ENCODE data around the gene GRID2. TPM values are rescaled to one million over a fixed set of nuclear protein-coding genes. Genes with fewer than 3 reads are reported as not detected.

The GRID2 gene
- polyA plus RNA-seq, 1 of the 3 experiments (the other 2 are of a cell fraction) = not detected

- H3K4me3 ChIP-seq (ENCODE audit: low read depth in 2 of 2, low read length in 1 of 2) = no peak overlapping the region
- no peaks in the 10 kb centered on the region for H3K9me2 ChIP-seq
- ChIA-PET CTCF (interaction anchor here (0.8 to 2.1 kb wide), 3 partner anchors 10 to 33 kb away, joined by 3 to 6 read pairs (median 3); no protein-coding TSS in a partner anchor), POLR2A (no interaction called here)
- no peak for DNase-seq
- no peak overlapping the region for H3K4me2 ChIP-seq
- H3K36me3 ChIP-seq (replicated peaks in 1 of 2; ENCODE audit: control insufficient read depth in 1 of 2, insufficient read depth in 2 of 2, low read length in 1 of 2) = no peaks in the 10 kb centered on the region
- no peak overlapping the region for H3K27ac ChIP-seq (ENCODE audit: low read depth in 2 of 2, low read length in 1 of 2)
- no peaks in the 10 kb centered on the region for H3K27me3 ChIP-seq (ENCODE audit: insufficient read depth)
- no peak overlapping the region for H2AFZ ChIP-seq (ENCODE audit: low read depth)
- TF ChIP-seq GATA2 (CRISPR knock-in tag; IDR thresholded peaks at IDR 0.05) (no peak), FOXM1 (IDR thresholded peaks at IDR 0.05; ENCODE audit: low read depth) (no peak), NFIC (IDR thresholded peaks at IDR 0.05; ENCODE audit: borderline replicate concordance) (no peak), RFX5 (IDR thresholded peaks at IDR 0.05; ENCODE audit: low read length) (no peak), MXI1 (IDR thresholded peaks at IDR 0.05; ENCODE audit: low read depth, low read length) (no peak), EP300 (IDR thresholded peaks at IDR 0.05; ENCODE audit: borderline replicate concordance in 1 of 2, low read depth in 1 of 2, low read length in 1 of 2) (no peak), SIN3A (IDR thresholded peaks at IDR 0.05; ENCODE audit: borderline replicate concordance, low read depth, low read length) (no peak), ELF1 (IDR thresholded peaks at IDR 0.05) (no peak), FOSL2 (IDR thresholded peaks at IDR 0.05; ENCODE audit: borderline replicate concordance, low read depth) (no peak), MEF2A (IDR thresholded peaks at IDR 0.05; ENCODE audit: borderline replicate concordance, low read depth) (no peak), TAF1 (IDR thresholded peaks at IDR 0.05; ENCODE audit: borderline replicate concordance, low read depth, low read length) (no peak)
- TF ChIP-seq, protein P1, sequence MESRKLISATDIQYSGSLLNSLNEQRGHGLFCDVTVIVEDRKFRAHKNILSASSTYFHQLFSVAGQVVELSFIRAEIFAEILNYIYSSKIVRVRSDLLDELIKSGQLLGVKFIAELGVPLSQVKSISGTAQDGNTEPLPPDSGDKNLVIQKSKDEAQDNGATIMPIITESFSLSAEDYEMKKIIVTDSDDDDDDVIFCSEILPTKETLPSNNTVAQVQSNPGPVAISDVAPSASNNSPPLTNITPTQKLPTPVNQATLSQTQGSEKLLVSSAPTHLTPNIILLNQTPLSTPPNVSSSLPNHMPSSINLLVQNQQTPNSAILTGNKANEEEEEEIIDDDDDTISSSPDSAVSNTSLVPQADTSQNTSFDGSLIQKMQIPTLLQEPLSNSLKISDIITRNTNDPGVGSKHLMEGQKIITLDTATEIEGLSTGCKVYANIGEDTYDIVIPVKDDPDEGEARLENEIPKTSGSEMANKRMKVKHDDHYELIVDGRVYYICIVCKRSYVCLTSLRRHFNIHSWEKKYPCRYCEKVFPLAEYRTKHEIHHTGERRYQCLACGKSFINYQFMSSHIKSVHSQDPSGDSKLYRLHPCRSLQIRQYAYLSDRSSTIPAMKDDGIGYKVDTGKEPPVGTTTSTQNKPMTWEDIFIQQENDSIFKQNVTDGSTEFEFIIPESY (IDR thresholded peaks at IDR 0.05; ENCODE audit: borderline replicate concordance, low read depth) = no peak
- no peak overlapping the region for H3K9ac ChIP-seq
- H4K20me1 ChIP-seq (ENCODE audit: insufficient read depth) = no peaks in the 10 kb centered on the region
- no peaks in the 10 kb centered on the region for H3K9me3 ChIP-seq
- peaks cover 0 to 4% of the 10 kb centered on the region in 2 experiments; a peak in 1 of 4 replicates for H3K4me1 ChIP-seq (ENCODE audit: control insufficient read depth in 1 of 2, insufficient read depth in 2 of 2, low read depth in 1 of 2, low read length in 1 of 2)
- WGBS (ENCODE audit: low lambda C conversion rate) = 52% methylated on average over 2 of the region's 2 CpGs
- no peaks in the 10 kb centered on the region for H3F3A ChIP-seq (replicated peaks; ENCODE audit: insufficient read depth)
- H3K79me2 ChIP-seq (ENCODE audit: insufficient read depth) = no peaks in the 10 kb centered on the region
Observed at GRCh38 chr4:93743022-93743421, 1439.3 kb downstream of the GRID2 start.

GRCh38 chr4:93743635-93744034 lies 1439.9 kb downstream of the GRID2 start:
- DNase-seq = no peak
- Histone ChIP-seq H2AFZ (ENCODE audit: low read depth) (no peak overlapping the region), H3K9ac (no peak overlapping the region), H3F3A (replicated peaks; ENCODE audit: insufficient read depth) (no peaks in the 10 kb centered on the region), H3K36me3 (replicated peaks in 1 of 2; ENCODE audit: control insufficient read depth in 1 of 2, insufficient read depth in 2 of 2, low read length in 1 of 2) (no peaks in the 10 kb centered on the region), H3K27ac (ENCODE audit: low read depth in 2 of 2, low read length in 1 of 2) (no peak overlapping the region), H3K79me2 (ENCODE audit: insufficient read depth) (no peaks in the 10 kb centered on the region), H3K4me3 (ENCODE audit: low read depth in 2 of 2, low read length in 1 of 2) (no peak overlapping the region), H3K27me3 (ENCODE audit: insufficient read depth) (no peaks in the 10 kb centered on the region), H3K4me2 (no peak overlapping the region), H4K20me1 (ENCODE audit: insufficient read depth) (no peaks in the 10 kb centered on the region), H3K9me2 (no peaks in the 10 kb centered on the region), H3K4me1 (ENCODE audit: control insufficient read depth in 1 of 2, insufficient read depth in 2 of 2, low read depth in 1 of 2, low read length in 1 of 2) (peaks cover 0 to 4% of the 10 kb centered on the region in 2 experiments; a peak in 1 of 4 replicates), H3K9me3 (no peaks in the 10 kb centered on the region)
- POLR2A ChIA-PET = no interaction called here
- CTCF ChIA-PET = interaction anchor here (0.8 to 2.1 kb wide), 3 partner anchors 10 to 33 kb away, joined by 3 to 6 read pairs (median 3); no protein-coding TSS in a partner anchor
- WGBS (ENCODE audit: low lambda C conversion rate) = 57% methylated on average over 1 of the region's 1 CpG
- TF ChIP-seq, protein P2, sequence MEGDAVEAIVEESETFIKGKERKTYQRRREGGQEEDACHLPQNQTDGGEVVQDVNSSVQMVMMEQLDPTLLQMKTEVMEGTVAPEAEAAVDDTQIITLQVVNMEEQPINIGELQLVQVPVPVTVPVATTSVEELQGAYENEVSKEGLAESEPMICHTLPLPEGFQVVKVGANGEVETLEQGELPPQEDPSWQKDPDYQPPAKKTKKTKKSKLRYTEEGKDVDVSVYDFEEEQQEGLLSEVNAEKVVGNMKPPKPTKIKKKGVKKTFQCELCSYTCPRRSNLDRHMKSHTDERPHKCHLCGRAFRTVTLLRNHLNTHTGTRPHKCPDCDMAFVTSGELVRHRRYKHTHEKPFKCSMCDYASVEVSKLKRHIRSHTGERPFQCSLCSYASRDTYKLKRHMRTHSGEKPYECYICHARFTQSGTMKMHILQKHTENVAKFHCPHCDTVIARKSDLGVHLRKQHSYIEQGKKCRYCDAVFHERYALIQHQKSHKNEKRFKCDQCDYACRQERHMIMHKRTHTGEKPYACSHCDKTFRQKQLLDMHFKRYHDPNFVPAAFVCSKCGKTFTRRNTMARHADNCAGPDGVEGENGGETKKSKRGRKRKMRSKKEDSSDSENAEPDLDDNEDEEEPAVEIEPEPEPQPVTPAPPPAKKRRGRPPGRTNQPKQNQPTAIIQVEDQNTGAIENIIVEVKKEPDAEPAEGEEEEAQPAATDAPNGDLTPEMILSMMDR (IDR thresholded peaks at IDR 0.05) = no peak
- no peak for TF ChIP-seq REST (IDR thresholded peaks at IDR 0.05; ENCODE audit: low read depth, low read length)
- no peak for TF ChIP-seq EP300 (IDR thresholded peaks at IDR 0.05; ENCODE audit: borderline replicate concordance in 1 of 2, low read depth in 1 of 2, low read length in 1 of 2)
- TF ChIP-seq TEAD4 (IDR thresholded peaks at IDR 0.05; ENCODE audit: borderline replicate concordance, insufficient read depth) = no peak
- no peak for TF ChIP-seq TCF12 (IDR thresholded peaks at IDR 0.05)
- TF ChIP-seq SIN3A (IDR thresholded peaks at IDR 0.05; ENCODE audit: borderline replicate concordance, low read depth, low read length) = no peak
- no peak for TF ChIP-seq MAX (IDR thresholded peaks at IDR 0.05; ENCODE audit: low read depth)
- no peak for TF ChIP-seq GATA2 (CRISPR knock-in tag; IDR thresholded peaks at IDR 0.05)
- no peak for TF ChIP-seq MXI1 (IDR thresholded peaks at IDR 0.05; ENCODE audit: low read depth, low read length)
- no peak for TF ChIP-seq USF2 (IDR thresholded peaks at IDR 0.05; ENCODE audit: borderline replicate concordance, low read depth, low read length)
- no peak for TF ChIP-seq NFIC (IDR thresholded peaks at IDR 0.05; ENCODE audit: borderline replicate concordance)
- TF ChIP-seq FOXJ3 (CRISPR knock-in tag; IDR thresholded peaks at IDR 0.05) = no peak

Measured in SK-N-SH (cell line).